HG03342 (cell line): Measurements from ENCODE around the gene NEURL3.
"Not testable (repeated sequence)": the region's sequence is repeated elsewhere in the genome, so short reads cannot be mapped to it uniquely, and the experiment has no call there.

Experiments
- ATAC-seq: cut with Tn5 transposase; IDR thresholded peaks from one replicate; pipeline ENCODE4 v1.9.1; 2021; ENCODE audit warnings: mild to moderate bottlenecking, moderate library complexity; ENCODE audit not compliant: unreplicated experiment

The NEURL3 gene

DNA sequence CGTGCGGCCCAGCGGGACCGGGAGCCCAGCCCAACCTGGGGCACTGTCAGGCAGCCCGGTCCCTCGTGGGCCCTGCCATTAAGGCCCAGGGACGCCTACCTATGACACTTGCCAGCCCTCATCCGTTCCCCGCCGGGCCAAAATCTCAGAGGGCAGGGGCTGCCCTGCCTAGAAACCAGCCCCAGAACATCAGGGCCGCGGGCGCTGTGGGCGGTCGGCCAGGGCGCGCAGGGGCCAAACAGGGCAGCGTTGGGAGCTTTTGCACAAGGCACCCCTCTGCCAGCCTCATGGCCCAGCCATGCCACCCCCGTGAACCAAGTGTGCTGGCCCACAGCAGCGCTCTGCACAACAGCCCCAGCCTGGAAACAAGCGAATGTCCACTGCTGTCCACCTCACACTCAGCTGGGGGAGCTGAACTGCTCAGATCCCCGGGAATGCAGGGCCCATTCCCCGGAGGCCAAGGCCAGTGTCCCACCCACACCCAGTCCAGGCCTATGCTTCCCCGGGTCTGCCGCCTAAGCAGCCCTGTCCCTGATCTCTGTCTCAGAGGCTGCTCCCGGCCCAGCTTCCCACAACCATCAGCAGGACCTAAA is 3.5 kb upstream of the NEURL3 start:
- no peak for ATAC-seq

DNA sequence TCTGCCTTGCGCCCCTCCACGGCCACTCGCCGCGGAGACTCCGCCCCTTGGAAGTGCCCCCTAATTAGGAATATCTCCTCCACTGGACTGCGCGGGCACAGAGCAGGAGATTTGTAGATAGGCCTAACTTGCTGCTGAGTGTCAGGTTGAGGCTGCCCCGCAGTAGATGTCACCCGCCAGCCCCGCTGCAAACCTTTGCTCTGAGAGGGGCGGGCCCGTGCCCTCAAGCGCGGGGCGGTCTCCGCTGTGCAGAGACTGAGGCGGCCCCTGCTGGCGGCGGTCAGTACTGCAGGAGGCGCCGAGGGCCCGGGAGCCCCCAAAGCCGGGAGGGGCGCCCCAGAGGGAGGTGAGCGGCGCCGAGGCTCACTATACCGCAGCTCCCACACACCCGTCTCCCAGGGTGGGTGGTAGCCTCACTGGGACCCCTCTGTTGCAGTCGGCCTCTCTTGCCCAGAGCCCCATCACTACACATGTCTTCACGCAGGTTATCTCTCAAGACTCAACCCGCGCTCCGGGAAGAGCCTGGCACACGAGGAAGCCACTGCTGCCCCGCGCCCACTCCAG is 2.9 kb upstream of the NEURL3 start:
- ATAC-seq, result peak; percentile 57

DNA sequence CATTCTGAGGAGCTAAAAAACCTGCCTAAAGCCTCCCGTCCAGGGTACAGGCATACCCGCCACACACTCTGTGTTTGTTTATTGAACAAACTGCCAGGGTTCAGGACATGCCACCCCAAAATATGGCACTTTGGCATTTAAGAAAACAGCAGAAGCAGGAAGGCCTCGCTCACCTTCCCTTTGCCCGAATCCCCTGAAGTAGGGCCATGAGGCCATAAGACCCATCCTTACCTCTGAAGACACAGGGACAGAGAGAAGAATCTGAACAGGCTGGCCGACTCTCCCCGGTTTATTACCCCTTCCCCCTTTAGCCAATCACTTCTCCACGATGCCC is 1.7 kb upstream of the NEURL3 start:
- no peak for ATAC-seq

DNA sequence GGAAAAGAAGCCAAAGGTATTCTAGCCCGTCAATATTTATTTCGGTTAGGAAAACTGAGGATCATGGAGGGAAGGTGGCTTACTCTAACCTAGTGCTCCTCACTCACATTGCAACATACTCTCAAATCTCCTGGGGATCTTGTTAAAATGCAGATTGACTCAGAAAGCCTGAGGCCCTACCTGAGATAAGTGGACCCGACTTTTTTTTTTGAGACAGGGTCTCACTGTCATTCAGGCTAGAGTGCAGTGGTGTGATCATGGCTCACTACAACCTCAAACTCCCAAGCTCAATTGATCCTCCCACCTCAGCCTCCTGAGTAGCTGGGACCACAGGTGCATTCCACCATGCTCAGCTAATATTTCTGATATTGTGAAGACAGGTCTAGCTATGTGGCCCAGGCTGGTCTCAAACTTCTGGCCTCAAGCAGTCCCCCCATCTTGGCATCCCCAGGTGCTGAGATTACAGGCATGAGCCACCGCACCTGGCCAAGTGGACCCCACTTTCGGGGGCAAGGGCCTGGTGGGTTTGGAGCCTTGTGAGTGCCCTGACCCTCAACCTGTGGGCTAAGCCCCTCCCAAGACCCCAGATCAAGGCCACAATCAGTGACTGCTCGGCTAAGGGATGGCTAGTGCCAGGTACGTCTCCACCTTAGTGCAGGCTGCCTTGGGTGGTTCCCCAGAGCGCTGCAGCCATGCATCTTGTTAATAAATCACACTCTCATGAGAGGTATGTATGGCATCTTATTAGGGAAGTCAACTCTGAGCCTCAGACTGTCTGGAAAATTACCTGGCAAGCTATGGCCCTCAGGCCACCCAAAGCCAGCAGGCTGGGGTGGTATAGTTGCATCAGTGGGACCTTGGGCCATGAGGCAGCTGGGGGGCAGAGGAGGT is 1.1 kb upstream of the NEURL3 start:
- no peak for ATAC-seq

DNA sequence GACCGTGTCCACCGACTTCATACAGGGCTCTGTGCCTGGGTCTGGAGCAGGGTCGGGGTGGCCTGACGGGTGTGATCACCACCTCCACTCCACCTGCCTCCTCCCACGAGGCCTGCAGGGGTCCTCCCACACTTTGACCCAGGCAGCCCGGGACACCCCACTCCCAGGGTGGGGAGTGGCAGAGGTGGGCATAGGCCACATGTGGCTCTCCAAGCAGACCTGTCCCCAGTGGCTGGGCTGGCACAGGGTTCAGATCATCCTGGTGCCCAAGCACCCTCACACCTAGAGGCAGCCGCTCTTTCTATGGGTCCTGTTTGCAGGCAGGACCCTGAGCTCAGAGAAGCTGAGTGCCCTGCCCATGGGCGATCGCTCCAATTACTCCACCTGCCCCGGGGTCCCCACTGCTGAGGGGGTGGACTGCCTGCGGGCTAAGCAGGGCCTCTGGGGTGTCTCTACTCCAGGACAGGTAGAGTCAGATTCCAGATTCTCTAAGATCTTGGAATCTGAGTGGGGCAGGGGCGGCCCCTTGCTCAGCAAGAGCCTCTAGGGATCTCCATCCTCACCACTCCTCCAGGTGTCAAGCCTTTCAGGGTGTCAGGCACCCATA is 1.4 kb downstream of the NEURL3 start:
- ATAC-seq, result no peak

DNA sequence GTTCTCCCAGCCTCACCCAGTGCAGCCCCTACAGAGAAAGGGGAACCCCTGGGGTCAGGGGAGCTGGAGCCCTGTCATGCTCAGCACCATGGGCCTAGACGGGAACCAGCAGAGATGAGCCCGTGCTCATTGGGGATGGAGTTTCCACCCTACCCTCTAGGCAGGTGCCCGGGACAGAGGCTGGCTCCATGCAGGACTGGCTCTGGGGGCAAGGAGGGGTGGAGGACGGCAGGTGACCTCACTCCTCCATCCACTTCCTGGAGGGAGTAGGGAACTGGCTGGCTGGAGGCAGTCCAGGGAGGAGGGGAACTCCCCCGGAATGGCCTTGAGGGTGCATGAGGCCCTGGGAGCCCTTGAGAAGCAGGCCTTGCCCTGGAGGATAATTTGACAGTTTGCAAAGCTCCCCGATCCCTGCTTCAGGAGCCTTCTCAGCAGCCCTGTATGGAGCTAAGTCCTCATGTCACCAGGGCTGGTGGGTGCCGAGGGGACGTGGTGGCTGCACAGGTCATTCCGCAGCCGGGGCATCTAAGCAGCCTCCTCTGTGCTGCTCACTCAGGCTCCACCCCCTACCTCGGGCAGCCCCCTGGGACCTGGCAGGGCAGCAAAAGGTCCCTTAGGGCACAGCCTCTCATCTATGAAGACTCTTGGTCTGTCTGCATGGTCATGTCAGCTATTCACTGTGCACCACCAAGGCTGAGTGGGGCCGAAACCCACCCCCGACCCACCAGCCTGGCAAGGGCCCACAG is 2.1 kb downstream of the NEURL3 start:
- ATAC-seq, result no peak

DNA sequence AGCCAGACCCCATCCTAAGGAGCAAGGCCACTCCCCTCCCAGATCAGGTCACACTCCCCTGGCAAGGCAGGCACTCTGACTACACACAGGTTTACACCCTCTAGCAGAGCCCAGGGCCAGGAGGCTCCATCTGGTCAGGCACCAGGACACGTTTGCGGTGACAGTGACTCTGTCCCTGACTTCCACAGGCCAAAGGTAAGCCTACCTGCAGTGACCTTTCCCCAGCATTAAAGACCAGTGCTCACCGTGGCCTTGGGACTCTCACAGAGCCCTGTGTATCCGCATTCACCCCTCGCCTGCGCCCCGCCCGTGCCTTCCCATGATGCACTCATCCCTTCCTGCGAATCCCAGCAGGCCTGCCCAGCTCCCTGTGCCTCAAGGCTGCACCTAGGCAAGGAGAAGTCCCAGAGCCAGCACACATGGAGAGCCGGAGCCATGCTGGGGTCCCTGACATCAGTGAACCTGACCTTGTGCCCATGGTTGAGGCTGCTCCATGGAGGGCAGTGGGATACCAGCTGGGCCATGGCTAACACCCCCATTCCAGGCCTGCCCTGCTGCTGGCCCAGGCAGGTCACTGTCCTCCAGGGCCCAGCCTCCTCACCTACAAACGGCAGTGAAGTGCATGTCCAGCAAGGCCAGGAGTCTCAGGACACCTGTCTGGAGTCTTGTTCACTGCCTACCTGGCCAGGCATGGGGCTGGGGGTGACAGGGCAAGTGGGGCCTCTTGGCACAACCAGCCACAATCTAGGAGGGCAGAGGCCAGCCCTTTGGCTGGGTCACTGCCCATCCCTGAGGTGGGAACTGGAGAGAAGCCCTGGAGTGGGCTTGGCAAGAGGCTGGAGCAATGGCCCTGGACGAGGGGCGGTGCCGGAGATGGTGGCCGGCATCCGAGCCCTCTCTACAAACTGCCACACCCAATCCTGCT is 3.0 kb downstream of the NEURL3 start:
- ATAC-seq, result no peak

DNA sequence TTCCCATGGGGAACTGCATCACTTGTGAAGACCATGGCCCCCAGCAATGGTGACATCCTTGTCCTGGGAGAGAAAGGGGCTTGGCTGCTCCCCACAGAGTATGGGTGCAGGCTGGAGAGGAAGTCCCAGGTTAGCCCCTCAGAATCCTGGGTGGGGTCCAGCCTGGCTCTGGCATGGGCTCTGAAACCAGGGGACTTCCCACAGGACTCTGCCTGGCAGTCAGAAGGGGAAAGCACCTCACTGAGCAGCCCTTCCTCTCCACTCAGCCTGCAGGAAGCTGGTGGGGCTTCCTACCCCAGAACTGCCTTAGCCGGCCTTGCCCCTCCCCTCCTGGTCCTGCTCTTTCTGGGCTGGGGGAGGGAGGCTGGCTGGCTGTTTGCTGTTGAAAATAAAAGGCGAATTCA is 3.7 kb downstream of the NEURL3 start:
- peak; percentile 35 for ATAC-seq

DNA sequence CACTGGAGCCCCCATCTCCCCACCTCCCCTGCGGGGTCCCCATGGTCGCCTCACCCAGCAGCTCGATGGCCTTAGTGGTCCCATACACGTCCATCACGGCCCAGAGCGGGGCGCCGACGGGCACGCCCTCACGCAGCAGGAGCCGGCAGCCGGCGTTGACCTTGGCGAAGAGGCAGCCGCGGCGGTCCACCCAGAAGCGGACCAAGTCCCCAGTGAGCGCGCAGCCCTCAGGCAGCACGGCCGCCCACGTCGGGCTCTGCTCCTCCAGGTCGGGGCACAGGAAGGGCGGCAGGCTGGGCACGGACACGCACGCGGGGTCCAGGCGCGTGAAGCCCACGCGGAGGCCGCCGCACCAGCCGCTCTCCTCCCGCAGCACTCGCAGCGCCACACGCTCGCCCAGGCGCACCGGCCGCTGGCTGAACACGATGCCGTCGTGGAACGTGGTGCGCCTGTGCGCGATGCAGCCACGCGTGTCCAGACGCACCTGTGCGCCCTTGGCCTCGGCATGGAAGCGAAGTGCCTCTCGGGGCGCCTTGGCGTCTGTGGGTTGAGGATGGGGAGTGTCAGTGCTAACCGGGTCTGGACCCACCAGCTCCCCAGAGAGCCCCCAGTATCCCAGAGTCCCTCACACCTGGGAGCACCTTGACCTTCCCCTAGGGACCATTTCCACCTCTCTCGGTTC is 4.6 kb downstream of the NEURL3 start:
- no peak for ATAC-seq

DNA sequence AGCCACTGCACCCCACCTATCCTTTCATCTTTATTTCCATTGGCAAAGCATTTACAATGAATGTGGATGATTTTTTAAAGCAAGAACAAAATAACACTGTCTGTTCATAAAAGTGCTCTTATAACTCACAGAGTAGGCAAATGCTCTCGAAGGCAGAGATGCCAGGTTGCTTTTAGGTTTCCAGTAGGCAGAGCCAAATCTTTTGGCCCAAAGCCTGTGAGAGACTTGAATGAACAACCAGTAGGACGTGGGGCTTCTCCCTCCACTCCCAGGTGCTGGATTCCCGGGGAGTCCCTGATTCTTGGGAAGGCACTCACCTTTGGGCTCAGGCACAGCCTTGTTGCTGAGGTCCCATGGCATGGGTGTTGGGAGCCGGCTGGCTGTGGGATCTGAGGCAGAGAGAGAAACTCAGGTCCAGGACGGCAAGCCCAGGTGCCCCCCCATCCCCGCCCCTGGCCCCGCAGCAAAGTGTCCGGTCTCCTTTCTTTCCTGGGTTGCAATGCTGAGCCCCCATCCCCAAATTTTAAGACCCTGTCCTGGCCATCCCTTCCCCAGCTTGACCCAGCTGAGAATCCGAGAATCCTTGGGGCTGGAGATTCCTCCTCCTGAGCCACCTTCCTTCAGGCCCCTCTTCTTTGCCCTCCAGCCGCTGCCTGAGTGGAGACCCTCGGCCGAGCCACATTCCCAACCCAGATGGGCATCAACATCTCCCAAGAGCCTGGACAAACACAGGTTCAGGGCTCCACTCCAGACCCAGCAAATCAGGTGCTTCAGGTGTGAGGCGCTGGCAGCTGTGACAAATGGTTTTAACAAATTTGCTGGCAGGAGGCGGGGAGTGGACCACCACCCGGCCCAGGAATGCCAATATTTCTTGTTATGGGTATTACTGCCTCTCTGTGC is 5.8 kb downstream of the NEURL3 start:
- ATAC-seq, result no peak

DNA sequence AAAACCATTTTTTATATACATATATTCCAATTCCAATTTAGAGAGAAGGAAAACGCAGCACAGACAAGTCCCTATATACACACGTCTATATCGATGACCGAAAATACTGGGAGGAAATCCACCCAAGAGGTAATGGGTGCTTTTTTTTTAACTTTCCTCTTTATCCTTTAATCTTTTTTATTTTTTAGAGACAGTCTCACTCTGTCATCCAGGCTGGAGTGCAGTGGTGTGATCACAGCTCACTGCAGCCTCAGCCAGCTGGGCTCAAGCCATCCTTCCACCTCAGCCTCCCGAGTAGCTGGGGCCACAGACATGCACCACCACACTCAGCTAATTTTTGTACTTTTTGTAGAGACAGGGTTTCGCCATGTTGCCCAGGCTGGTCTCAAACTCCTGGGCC is 6.5 kb downstream of the NEURL3 start:
- not testable (repeated sequence) for ATAC-seq

DNA sequence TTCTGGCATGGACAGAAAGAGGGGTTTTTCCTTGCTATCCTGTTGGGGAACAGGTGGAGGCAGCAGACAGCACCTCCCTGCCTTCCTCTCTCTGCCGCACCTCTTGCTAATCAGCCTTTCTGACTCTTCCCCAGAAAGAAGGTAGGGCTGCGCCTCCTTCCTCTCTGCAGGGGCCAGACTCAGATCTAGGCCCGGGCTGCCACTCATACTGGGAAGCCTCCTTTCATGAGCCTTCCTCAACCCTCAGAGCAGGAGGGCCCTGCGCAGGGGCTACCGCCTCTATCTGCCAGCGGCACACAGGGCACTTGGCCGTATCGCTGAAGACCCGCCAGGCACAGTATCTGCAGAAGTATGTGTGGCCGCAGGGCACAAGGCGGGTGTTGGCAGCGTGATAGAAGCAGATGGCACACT is 7.1 kb downstream of the NEURL3 start:
- ATAC-seq, result no peak

DNA sequence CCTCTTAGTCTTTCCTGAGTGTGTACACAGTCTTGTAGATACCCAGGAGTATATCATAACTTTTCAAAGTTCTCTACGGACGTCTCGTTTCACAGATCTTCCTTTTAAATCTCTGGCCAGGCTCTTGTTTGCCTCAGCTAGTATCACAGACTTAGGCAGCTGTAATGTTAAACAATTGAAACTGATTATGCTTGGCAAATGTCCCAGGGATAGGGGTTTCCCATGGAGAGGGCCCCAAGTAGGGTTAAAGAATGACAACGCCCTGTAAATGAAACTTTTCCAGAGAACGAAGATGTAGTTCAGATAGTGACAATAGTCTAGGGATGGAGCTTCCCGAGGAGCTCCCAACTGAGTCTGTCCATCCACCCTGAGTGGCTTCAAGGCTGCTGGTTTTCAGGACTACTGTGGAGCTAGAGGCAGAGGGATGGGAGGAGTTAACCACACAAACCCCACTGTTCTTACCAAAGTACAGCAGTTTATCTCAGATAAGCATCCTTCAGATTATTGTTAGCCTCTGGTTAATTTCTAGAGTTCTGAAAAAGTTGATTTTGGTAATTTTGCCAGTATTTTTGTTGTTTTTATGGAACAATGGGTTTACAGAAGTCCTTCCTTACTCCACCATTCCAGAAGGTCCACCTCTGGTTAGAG is 9.1 kb downstream of the NEURL3 start:
- no peak for ATAC-seq

DNA sequence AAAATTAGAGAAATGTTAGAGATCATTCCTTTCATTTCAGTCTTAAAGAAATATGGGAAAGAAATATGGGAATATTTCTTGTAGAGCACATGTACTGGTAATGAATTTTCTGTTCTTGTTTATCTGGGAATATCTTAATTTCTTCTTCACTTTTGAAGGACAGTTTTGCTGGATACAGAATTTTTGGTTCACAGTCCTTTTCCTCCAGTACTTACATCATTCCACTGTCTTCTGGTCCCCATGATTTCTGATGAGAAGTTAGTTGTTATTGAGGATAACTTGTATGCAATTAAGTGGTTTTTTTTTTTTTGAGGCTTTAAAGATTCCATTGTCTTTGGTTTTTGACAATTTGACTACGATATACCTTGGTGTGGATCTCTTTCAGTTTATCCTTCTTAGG is 11.0 kb downstream of the NEURL3 start:
- no peak for ATAC-seq

DNA sequence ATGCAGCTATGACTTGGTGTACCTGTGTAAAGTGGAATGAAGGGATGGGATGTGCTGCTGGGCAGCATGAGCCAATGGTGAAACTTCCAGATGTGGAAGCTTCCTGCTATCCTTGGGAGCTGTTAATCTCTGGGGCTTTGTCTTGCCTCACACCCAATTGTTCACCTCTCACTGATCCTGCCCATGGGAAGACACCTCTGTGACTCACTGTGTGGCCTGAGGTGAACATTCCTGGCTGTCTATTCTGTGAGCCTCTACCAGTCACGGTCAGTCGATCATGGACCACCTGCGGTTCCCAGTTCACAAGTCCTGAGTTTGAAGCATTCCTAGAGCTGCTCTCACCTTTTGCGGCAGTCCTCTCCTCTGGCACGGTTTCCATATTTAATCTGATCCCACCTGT is 12.1 kb downstream of the NEURL3 start:
- no peak for ATAC-seq

DNA sequence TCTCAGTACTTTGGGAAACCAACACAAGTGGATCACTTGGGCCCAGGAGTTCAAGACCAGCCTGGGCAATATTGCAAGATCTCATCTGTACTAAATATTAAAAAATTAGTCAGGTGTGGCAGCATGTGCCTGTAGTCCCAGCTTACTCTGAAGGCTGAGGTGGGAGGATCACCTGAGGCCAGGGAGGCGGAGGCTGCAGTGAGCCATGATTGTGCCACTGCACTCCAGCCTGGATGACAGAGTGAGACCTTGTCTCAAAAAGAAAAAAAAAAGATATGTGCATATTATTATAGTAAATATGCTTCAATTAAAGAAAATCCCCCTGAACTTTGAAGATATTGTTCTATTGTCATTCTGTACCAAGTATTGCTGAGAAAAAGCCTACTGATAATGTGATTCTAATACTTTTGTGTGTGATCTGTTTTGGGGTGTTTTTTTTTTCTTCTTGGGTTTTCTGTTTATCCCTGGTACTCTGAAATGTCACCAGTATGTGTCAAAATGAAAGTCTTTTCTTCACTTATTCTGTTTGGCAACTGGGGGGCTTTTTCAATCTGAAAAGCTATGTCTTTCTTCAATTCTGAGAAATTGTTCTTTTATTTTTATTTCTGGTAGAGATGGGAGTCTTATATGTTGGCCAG is 13.2 kb downstream of the NEURL3 start:
- no peak for ATAC-seq

DNA sequence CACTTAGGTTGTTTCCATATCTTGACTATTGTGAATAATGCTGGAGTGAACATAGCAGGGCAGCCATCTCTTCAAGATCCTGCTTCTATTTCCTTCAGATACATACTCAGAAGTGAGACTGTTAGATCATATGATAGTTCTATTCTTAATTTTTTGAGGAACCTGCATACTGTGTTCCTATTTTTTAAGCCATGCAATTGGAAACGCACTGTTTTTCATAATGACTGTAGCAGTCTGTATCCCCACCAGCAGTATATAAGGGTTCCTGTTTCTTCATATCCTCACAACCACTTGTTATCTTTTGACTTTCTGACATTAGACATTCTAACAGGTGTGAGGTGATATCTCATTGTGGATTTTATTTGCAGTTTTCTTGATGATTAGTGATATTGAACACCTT is 15.5 kb downstream of the NEURL3 start:
- no peak for ATAC-seq

DNA sequence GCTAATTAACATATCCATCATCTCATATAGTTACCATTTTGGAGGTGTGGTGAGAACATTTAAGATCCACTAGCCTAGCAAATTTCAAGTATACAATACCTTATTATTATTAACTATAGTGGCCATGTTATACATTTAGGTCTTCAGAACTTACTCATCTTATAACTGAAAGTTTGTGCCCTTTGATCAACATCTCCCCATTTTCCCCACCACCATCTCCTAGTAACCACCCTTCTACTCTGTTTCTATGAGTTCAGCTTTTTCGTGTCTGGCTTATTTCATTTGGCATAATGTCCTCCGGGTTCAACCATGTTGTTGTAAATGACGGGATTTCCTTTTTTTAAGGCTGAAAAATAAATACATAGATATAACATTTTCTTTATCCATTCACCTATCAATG is 15.9 kb downstream of the NEURL3 start:
- no peak for ATAC-seq
